HepG2 (cell line): Measurements from ENCODE around the gene LRRC45. TPM values are rescaled to one million over a fixed set of nuclear protein-coding genes. Genes with fewer than 3 reads are reported as not detected.

Experiments used
- ATAC-seq: fragments of 200-7000 bp; cut with Tn5 transposase; 3 replicates; pipeline ENCODE4 v1.9.1; 2020; ENCODE audit warnings: mild to moderate bottlenecking, moderate library complexity
- BruUV-seq: library from RNA; stranded (reverse); fragments of 400-500 nt; replicated peaks from 2 replicates; lab custom pipeline; 2021; lab: Mats Ljungman, UMichigan
- CTCF ChIA-PET: fragments of 300-600 bp; formaldehyde crosslinking; extraction: SDS; loops from one replicate; lab custom pipeline; 2021; ENCODE audit warnings: low total read pairs, inconsistent platforms, low intra/inter-chr PET ratio; lab: Yijun Ruan, JAX
- POLR2A ChIA-PET: fragments of 350-600 bp; sonication (Branson Sonifier 250); formaldehyde crosslinking; loops from one replicate; lab custom pipeline; 2020; ENCODE audit warnings: antibody characterized with exemption, inconsistent platforms; lab: Yijun Ruan, JAX
- DNase-seq: peaks from one replicate; pipeline ENCODE4 v3.0.0-alpha.2; 2015; ENCODE audit warnings: low spot score
- FAIRE-seq: peaks from 3 replicates; lab custom pipeline; 2011; peaks lifted over from hg19 to GRCh38; lab: Jason Lieb, UNC
- H2AFZ ChIP-seq: one replicate; pipeline ENCODE4 v1.6.1; 2011; ENCODE audit warnings: low read length, inconsistent platforms
- H3K27ac ChIP-seq: fragments of 300-600 bp; 3 replicates; pipeline ENCODE4 v1.8.0; 2011; ENCODE audit warnings: mixed run types, mild to moderate bottlenecking, mixed read lengths, low read length, inconsistent platforms; ENCODE audit not compliant: insufficient read depth; ENCODE audit errors: extremely low read length
- H3K27me3 ChIP-seq, 2 experiments: fragments of 200-600 bp in 1 of 2; 2 replicates in 1 of 2; 3 replicates in 1 of 2; pipeline versions ENCODE4 v1.6.0 to v1.8.0; 2011; ENCODE audit warnings: low read length in 2 of 2, mild to moderate bottlenecking in 2 of 2, moderate library complexity in 2 of 2, inconsistent platforms in 1 of 2; ENCODE audit not compliant: insufficient read depth in 2 of 2, control insufficient read depth in 1 of 2
- H3K36me3 ChIP-seq, 2 experiments: fragments of 200-600 bp in 1 of 2; replicated peaks in 1 of 2; 2 replicates in 1 of 2; 3 replicates in 1 of 2; pipeline versions ENCODE4 v1.5.1 to v1.8.0; 2011; ENCODE audit warnings: low read length in 2 of 2, inconsistent platforms in 1 of 2; ENCODE audit not compliant: insufficient read depth in 2 of 2, control insufficient read depth in 1 of 2
- H3K4me1 ChIP-seq: 2 replicates; pipeline ENCODE4 v1.5.1; 2012; ENCODE audit warnings: low read length, inconsistent platforms; ENCODE audit not compliant: insufficient read depth
- H3K4me2 ChIP-seq: 2 replicates; pipeline ENCODE4 v1.6.0; 2011; ENCODE audit warnings: low read depth, low read length, inconsistent platforms
- H3K4me3 ChIP-seq, 3 experiments: fragments of 200-600 bp in 1 of 3; sonication (generic), shearing (Covaris generic) in 1 of 3; replicated peaks in 1 of 3; 2 replicates each; pipeline ENCODE4 v1.5.1; 2011 to 2016; ENCODE audit warnings: low read length in 3 of 3, inconsistent platforms in 2 of 3, low read depth in 2 of 3, mild to moderate bottlenecking in 2 of 3, control low read depth in 1 of 3, mixed read lengths in 1 of 3; ENCODE audit not compliant: insufficient read depth in 1 of 3
- H3K79me2 ChIP-seq: one replicate; pipeline ENCODE4 v1.6.1; 2011; ENCODE audit warnings: low read length, inconsistent platforms; ENCODE audit not compliant: insufficient read depth
- H3K9ac ChIP-seq: 2 replicates; pipeline ENCODE4 v1.6.0; 2011; ENCODE audit warnings: mild to moderate bottlenecking, low read depth, low read length, inconsistent platforms; ENCODE audit not compliant: insufficient read depth
- H3K9me3 ChIP-seq: 2 replicates; pipeline ENCODE4 v1.5.1; 2012; ENCODE audit warnings: mild to moderate bottlenecking, low read length
- H4K20me1 ChIP-seq: 2 replicates; pipeline ENCODE4 v1.6.0; 2011; ENCODE audit warnings: inconsistent platforms, mild to moderate bottlenecking, low read length, moderate library complexity; ENCODE audit not compliant: insufficient read depth
- ATF1 ChIP-seq: IDR thresholded peaks from 2 replicates; pipeline ENCODE4 v1.6.1; 2016; ENCODE audit warnings: mild to moderate bottlenecking, control low read depth
- CHCHD3 ChIP-seq: sonication (generic); formaldehyde crosslinking; IDR thresholded peaks from 2 replicates; pipeline ENCODE4 v1.8.0; 2022; ENCODE audit warnings: mild to moderate bottlenecking, missing genetic modification reagents, moderate library complexity
- DPF2 ChIP-seq: sonication (generic); formaldehyde crosslinking; IDR thresholded peaks from 2 replicates; pipeline ENCODE4 v1.4.0; 2020; ENCODE audit warnings: mild to moderate bottlenecking, low read depth, missing genetic modification reagents, borderline replicate concordance
- KLF6 ChIP-seq: IDR thresholded peaks from 2 replicates; pipeline ENCODE4 v1.8.0; 2016; ENCODE audit warnings: missing biosample characterization, missing genetic modification reagents
- MEF2D ChIP-seq: sonication (generic); formaldehyde crosslinking; IDR thresholded peaks from 2 replicates; pipeline ENCODE4 v1.5.1; 2020; ENCODE audit warnings: mild to moderate bottlenecking, missing genetic modification reagents
- NCOR1 ChIP-seq: fragments of 200-600 bp; sonication (generic); IDR thresholded peaks from 2 replicates; pipeline ENCODE4 v1.7.0; 2017; ENCODE audit warnings: antibody characterized with exemption, low read length, borderline replicate concordance
- NFRKB ChIP-seq: fragments of 450-650 bp; IDR thresholded peaks from 2 replicates; pipeline ENCODE4 v1.6.1; 2017
- PITX1 ChIP-seq: sonication (generic); formaldehyde crosslinking; IDR thresholded peaks from 2 replicates; pipeline ENCODE4 v1.5.1; 2020; ENCODE audit warnings: mild to moderate bottlenecking, missing genetic modification reagents
- SMAD1 ChIP-seq: sonication (generic); formaldehyde crosslinking; IDR thresholded peaks from 2 replicates; pipeline ENCODE4 v1.4.0; 2020; ENCODE audit warnings: missing genetic modification reagents, low read depth, mild to moderate bottlenecking, borderline replicate concordance
- ZFP36L1 ChIP-seq: sonication (generic); formaldehyde crosslinking; IDR thresholded peaks from 2 replicates; pipeline ENCODE4 v1.8.0; 2022; ENCODE audit warnings: mild to moderate bottlenecking, missing genetic modification reagents, moderate library complexity
- ZFP90 ChIP-seq: sonication (generic); formaldehyde crosslinking; IDR thresholded peaks from 2 replicates; pipeline ENCODE4 v1.8.0; 2022; ENCODE audit warnings: missing genetic modification reagents, mild to moderate bottlenecking, inconsistent platforms, borderline replicate concordance
- ZNF331 ChIP-seq: sonication (generic); formaldehyde crosslinking; IDR thresholded peaks from 2 replicates; pipeline ENCODE4 v1.4.0; 2020; ENCODE audit warnings: missing genetic modification reagents
- ZNF34 ChIP-seq: sonication (generic); formaldehyde crosslinking; IDR thresholded peaks from 2 replicates; pipeline ENCODE4 v1.4.0; 2020; ENCODE audit warnings: mild to moderate bottlenecking, missing genetic modification reagents, borderline replicate concordance
- ZNF446 ChIP-seq: sonication (generic); formaldehyde crosslinking; IDR thresholded peaks from 2 replicates; pipeline ENCODE4 v1.5.0; 2020; ENCODE audit warnings: mild to moderate bottlenecking, missing genetic modification reagents
- ZNF501 ChIP-seq: sonication (generic); formaldehyde crosslinking; IDR thresholded peaks from 2 replicates; pipeline ENCODE4 v1.5.1; 2020; ENCODE audit warnings: mild to moderate bottlenecking, moderate library complexity, missing genetic modification reagents
- ZNF891 ChIP-seq: sonication (generic); formaldehyde crosslinking; IDR thresholded peaks from 2 replicates; pipeline ENCODE4 v1.5.0; 2020; ENCODE audit warnings: mild to moderate bottlenecking, missing genetic modification reagents
- WGBS: methylation state at CpG from one replicate; pipeline ENCODE4 v1.1.6; 2017; ENCODE audit warnings: low lambda C conversion rate; 5-methylcytosine and 5-hydroxymethylcytosine counted together
- in situ Hi-C: cut with HindIII; loops from 2 replicates; pipeline ENCODE4 v1.10.0; 2017; ENCODE audit warnings: low pct_unique_long_range_greater_than_20kb; ENCODE audit not compliant: extremely low pct_ligation_motif_present
- intact Hi-C: fragments of 100-400 bp; cut with micrococcal nuclease; formaldehyde crosslinking; loops from one replicate; pipeline ENCODE4 v1.10.0; 2022; ENCODE audit not compliant: unreplicated experiment
- polyA plus RNA-seq, 8 experiments: library from polyadenylated mRNA; depleted of rRNA in 3 of 8; stranded (reverse) in 7 of 8; unstranded in 1 of 8; fragments of >200 nt; fragmentation: Illumina TruSeq in 4 of 8; extraction: Trizol in 4 of 8; gene quantifications; 2 replicates each; pipeline versions ENCODE4 v1.2.1 to v1.2.3, GENCODE V29; 2011 to 2016; ENCODE audit warnings: low read depth in 4 of 8, missing spikeins in 1 of 8, mixed read lengths in 1 of 8; ENCODE audit not compliant: insufficient read depth in 1 of 8
- total RNA-seq, 5 experiments: library from RNA; depleted of rRNA; stranded (reverse); fragments of >200 nt; fragmentation: Illumina TruSeq; extraction: Trizol; gene quantifications; 2 replicates each; pipeline ENCODE4 v1.2.3, GENCODE V29; 2016; ENCODE audit warnings: low read depth in 1 of 5
- TF ChIP-seq, protein P1 (sequence below): sonication (generic); formaldehyde crosslinking; IDR thresholded peaks from 2 replicates; pipeline ENCODE4 v1.5.0; 2020; ENCODE audit warnings: mild to moderate bottlenecking, missing genetic modification reagents
- TF ChIP-seq, protein P2 (sequence below): sonication (generic); formaldehyde crosslinking; IDR thresholded peaks from 2 replicates; pipeline ENCODE4 v1.4.0; 2020; ENCODE audit warnings: missing genetic modification reagents

The LRRC45 gene
- total and polyA plus RNA-seq, 2 of the 13 experiments (the other 11 are each of a cell fraction or from before 2014, with no cell fraction given) = 11.6 to 48.1 TPM

DNA sequence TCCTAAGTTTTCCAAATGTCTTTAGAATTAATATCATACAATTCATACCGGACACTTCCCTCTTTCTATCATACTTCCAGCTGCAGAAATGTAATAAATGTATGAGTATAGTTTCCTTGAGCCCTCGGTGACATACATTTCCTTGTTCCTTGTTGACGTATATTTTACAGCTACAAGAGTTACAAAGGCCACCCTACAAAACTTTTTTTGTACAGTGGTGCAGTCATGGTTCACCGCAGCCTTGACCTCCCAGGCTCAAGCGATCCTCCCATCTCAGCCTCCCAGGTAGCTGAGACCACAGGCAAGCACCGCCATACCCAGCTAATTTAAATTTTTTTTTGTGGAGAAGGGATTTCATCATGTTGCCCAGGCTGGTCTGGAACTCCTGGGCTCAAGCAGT, 49.7 kb downstream of the LRRC45 start:
- in situ Hi-C loops = no loop called here
- ChIA-PET CTCF (no interaction called here), POLR2A (interaction anchor here (1.4 kb wide), 1 partner anchor 35 kb away, joined by 3 read pairs; the partner anchor contains the start of gene DCXR)
- peaks cover 0 to 5% of the 10 kb centered on the region in 2 experiments; a peak in 2 of 5 replicates for H3K27me3 ChIP-seq
- intact Hi-C loops = no loop called here
- H3K4me3 ChIP-seq = no peak overlapping the region
- WGBS = 48% methylated on average over 6 of the region's 6 CpGs
- H3K9me3 ChIP-seq = no peaks in the 10 kb centered on the region
- FAIRE-seq (no peak), ATAC-seq (peak; percentile 1; the same call in 2 of the 3 replicates), DNase-seq (no peak)
- TF ChIP-seq ZNF34 (no peak), CHCHD3 (CRISPR knock-in tag) (0 out of 2 replicates have a peak, but pooled peaks have one; percentile 28), ZNF501 (no peak), ZNF446 (CRISPR knock-in tag) (no peak)
- TF ChIP-seq, protein P1, sequence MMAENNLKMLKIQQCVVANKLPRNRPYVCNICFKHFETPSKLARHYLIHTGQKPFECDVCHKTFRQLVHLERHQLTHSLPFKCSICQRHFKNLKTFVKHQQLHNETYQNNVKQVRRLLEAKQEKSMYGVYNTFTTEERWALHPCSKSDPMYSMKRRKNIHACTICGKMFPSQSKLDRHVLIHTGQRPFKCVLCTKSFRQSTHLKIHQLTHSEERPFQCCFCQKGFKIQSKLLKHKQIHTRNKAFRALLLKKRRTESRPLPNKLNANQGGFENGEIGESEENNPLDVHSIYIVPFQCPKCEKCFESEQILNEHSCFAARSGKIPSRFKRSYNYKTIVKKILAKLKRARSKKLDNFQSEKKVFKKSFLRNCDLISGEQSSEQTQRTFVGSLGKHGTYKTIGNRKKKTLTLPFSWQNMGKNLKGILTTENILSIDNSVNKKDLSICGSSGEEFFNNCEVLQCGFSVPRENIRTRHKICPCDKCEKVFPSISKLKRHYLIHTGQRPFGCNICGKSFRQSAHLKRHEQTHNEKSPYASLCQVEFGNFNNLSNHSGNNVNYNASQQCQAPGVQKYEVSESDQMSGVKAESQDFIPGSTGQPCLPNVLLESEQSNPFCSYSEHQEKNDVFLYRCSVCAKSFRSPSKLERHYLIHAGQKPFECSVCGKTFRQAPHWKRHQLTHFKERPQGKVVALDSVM (CRISPR knock-in tag) = peak; percentile 88
- no peak overlapping the region for H3K4me2 ChIP-seq
- H3K4me1 ChIP-seq = peaks cover 12% of the 10 kb centered on the region
- H2AFZ ChIP-seq = no peak overlapping the region
- H3K27ac ChIP-seq = no peak overlapping the region
- peaks cover 4% of the 10 kb centered on the region; the same call in 1 of the 2 replicates for H4K20me1 ChIP-seq
- BruUV-seq = no TSS peak
- H3K79me2 ChIP-seq = no peaks in the 10 kb centered on the region
- H3K9ac ChIP-seq = no peak overlapping the region
- H3K36me3 ChIP-seq = peaks cover 0 to under 1% of the 10 kb centered on the region in 2 experiments; a peak in 1 of 5 replicates

DNA sequence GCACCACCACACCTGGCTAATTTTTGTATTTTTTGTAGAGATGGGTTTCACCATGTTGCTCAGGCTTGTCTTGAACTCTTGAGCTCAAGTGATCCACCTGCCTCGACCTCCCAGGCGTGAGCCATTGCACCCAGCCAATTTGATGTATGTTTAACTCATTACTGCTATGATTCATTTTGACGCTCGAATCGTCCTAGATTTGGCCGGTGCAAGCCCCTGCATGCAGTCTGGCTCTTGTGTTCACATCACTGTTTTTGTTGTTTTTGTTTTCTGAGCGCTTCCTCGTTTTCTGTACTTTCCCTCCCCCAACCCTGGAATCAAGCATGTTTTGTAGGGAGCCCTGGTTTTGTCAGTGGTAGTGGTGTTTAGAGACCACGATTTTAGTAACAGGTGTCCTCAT, 50.3 kb downstream of the LRRC45 start:
- WGBS = 60% methylated on average over 9 of the region's 9 CpGs
- Histone ChIP-seq H3K4me1 (peaks cover 12% of the 10 kb centered on the region), H3K27me3 (peaks cover 0 to 5% of the 10 kb centered on the region in 2 experiments; a peak in 2 of 5 replicates), H3K4me3 (no peak overlapping the region), H3K27ac (no peak overlapping the region), H3K4me2 (no peak overlapping the region), H2AFZ (no peak overlapping the region), H3K36me3 (peaks cover 2 to 6% of the 10 kb centered on the region in 2 experiments; a peak in 1 of 5 replicates), H3K9ac (no peak overlapping the region), H3K79me2 (no peaks in the 10 kb centered on the region), H3K9me3 (no peaks in the 10 kb centered on the region), H4K20me1 (peaks cover 4% of the 10 kb centered on the region; the same call in 1 of the 2 replicates)
- FAIRE-seq (no peak), DNase-seq (no peak), ATAC-seq (no peak)
- in situ Hi-C loops = no loop called here
- POLR2A ChIA-PET = interaction anchor here (1.4 kb wide), 1 partner anchor 36 kb away, joined by 3 read pairs; the partner anchor contains the start of gene DCXR
- intact Hi-C loops = no loop called here
- no TSS peak for BruUV-seq
- CTCF ChIA-PET = no interaction called here
- no peak for TF ChIP-seq ZNF891
- TF ChIP-seq NFRKB = no peak
- TF ChIP-seq ZFP36L1 = no peak
- TF ChIP-seq ZFP90 = no peak
- no peak for TF ChIP-seq SMAD1
- TF ChIP-seq MEF2D (CRISPR knock-in tag) = no peak
- TF ChIP-seq DPF2 (CRISPR knock-in tag) = no peak
- TF ChIP-seq NCOR1 = no peak
- TF ChIP-seq, protein P2, sequence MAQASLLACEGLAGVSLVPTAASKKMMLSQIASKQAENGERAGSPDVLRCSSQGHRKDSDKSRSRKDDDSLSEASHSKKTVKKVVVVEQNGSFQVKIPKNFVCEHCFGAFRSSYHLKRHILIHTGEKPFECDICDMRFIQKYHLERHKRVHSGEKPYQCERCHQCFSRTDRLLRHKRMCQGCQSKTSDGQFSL (CRISPR knock-in tag) = no peak
- TF ChIP-seq ZNF331 (CRISPR knock-in tag) = no peak
- no peak for TF ChIP-seq ATF1
- TF ChIP-seq KLF6 = no peak
- no peak for TF ChIP-seq PITX1 (CRISPR knock-in tag)
